Body of pancreas (tissue), 4 donors: ENCODE measurements around the gene PTEN. TPM values are rescaled to one million over a fixed set of nuclear protein-coding genes. Genes with fewer than 3 reads are reported as not detected.

Source experiments
- ATAC-seq: fragments of 150-250 bp; one replicate; pipeline ENCODE4 v1.9.1; 2016
- DNase-seq, 4 donors: peaks; one replicate each; pipeline ENCODE4 v3.0.0-alpha.2; 2019
- H3K27ac ChIP-seq, 4 donors: fragments of 200-600 bp; sonication (generic); 1 replicate in 3 of 4; 2 replicates in 1 of 4; pipeline versions ENCODE4 v1.5.1 to v1.6.1; 2016 to 2019; ENCODE audit warnings: mild to moderate bottlenecking in 1 of 4, mixed read lengths in 1 of 4, moderate library complexity in 1 of 4
- H3K27me3 ChIP-seq, 2 donors: fragments of 200-600 bp; sonication (generic); one replicate each; pipeline ENCODE4 v1.6.0; 2016; ENCODE audit warnings: mild to moderate bottlenecking in 1 of 2
- H3K36me3 ChIP-seq, 2 donors: fragments of 200-600 bp; sonication (generic); replicated peaks in 1 of 2; 2 replicates each; pipeline ENCODE4 v1.5.1; 2016; ENCODE audit warnings: low read depth in 2 of 2; ENCODE audit not compliant: insufficient read depth in 1 of 2
- H3K4me1 ChIP-seq: fragments of 200-600 bp; sonication (generic); one replicate; pipeline ENCODE4 v1.6.0; 2016
- H3K4me3 ChIP-seq, 2 donors: fragments of 200-600 bp; sonication (generic); 1 replicate in 1 of 2; 2 replicates in 1 of 2; pipeline ENCODE4 v1.5.1; 2016 to 2019
- H3K9me3 ChIP-seq, 3 donors: fragments of 200-600 bp; sonication (generic); 1 replicate in 2 of 3; 2 replicates in 1 of 3; pipeline ENCODE4 v1.5.1; 2016
- POLR2A ChIP-seq, 3 donors: fragments of 450-650 bp; IDR thresholded peaks; one replicate each; pipeline ENCODE4 v1.6.1; 2016; ENCODE audit warnings: antibody characterized with exemption in 3 of 3, mild to moderate bottlenecking in 2 of 3
- WGBS, 2 donors: methylation state at CpG; one replicate each; pipeline ENCODE4 v1.1.5; 2017; 5-methylcytosine and 5-hydroxymethylcytosine counted together
- intact Hi-C: fragments of 100-400 bp; cut with DNase I; formaldehyde crosslinking; loops from one replicate; pipeline ENCODE4 v1.15.1; 2023
- total RNA-seq, 2 donors: library from RNA; depleted of rRNA; stranded (reverse); fragments of >200 nt; gene quantifications; one replicate each; pipeline ENCODE4 v1.1.0, GENCODE V29; 2016
- TF ChIP-seq, protein P1 (sequence below), 7 experiments: fragments of 450-650 bp in 4 of 7; fragments of 200-600 bp in 3 of 7; sonication (generic) in 3 of 7; IDR thresholded peaks; one replicate each; pipeline ENCODE4 v1.5.1; 2016 to 2019; ENCODE audit warnings: antibody characterized with exemption in 7 of 7

The PTEN gene
- 100 to 1,000 TPM; 105 to 227 TPM for total RNA-seq

DNA sequence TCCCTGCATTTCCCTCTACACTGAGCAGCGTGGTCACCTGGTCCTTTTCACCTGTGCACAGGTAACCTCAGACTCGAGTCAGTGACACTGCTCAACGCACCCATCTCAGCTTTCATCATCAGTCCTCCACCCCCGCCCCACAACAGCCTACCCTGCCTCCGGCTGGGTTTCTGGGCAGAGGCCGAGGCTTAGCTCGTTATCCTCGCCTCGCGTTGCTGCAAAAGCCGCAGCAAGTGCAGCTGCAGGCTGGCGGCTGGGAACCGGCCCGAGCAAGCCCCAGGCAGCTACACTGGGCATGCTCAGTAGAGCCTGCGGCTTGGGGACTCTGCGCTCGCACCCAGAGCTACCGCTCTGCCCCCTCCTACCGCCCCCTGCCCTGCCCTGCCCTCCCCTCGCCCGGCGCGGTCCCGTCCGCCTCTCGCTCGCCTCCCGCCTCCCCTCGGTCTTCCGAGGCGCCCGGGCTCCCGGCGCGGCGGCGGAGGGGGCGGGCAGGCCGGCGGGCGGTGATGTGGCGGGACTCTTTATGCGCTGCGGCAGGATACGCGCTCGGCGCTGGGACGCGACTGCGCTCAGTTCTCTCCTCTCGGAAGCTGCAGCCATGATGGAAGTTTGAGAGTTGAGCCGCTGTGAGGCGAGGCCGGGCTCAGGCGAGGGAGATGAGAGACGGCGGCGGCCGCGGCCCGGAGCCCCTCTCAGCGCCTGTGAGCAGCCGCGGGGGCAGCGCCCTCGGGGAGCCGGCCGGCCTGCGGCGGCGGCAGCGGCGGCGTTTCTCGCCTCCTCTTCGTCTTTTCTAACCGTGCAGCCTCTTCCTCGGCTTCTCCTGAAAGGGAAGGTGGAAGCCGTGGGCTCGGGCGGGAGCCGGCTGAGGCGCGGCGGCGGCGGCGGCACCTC lies at the start of gene PTEN, which contains the start of gene KLLN:
Gene PTEN, plus strand, starts transcription at position 573 of the 891 bp plus-strand sequence. CDS start 845 bp downstream, outside the sequence.
Gene KLLN, minus strand, starts transcription at position 481 of the 891 bp plus-strand sequence. CDS start 1,046 bp downstream, outside the sequence.
- intact Hi-C loops = no loop called here
- Histone ChIP-seq H3K4me3 (peak within 1 kb of the TSS; percentile 81 to 83), H3K36me3 (no peaks in the 10 kb centered on the region), H3K27me3 (no peaks in the 10 kb centered on the region), H3K4me1 (peaks cover 19% of the 10 kb centered on the region), H3K27ac (peak within 1 kb of the TSS; percentile 91 to 99 (median 98)), H3K9me3 (no peaks in the 10 kb centered on the region)
- peak; percentile 65 for ATAC-seq
- DNase-seq = peak; percentile 89 to 92 (median 90)
- 0 to 1% methylated on average over 1 to 75 of the region's 89 CpGs for WGBS, 2 donors
- peak; percentile 86 to 92 (median 87) for TF ChIP-seq POLR2A (IDR thresholded peaks at IDR 0.05)
- TF ChIP-seq, protein P1, sequence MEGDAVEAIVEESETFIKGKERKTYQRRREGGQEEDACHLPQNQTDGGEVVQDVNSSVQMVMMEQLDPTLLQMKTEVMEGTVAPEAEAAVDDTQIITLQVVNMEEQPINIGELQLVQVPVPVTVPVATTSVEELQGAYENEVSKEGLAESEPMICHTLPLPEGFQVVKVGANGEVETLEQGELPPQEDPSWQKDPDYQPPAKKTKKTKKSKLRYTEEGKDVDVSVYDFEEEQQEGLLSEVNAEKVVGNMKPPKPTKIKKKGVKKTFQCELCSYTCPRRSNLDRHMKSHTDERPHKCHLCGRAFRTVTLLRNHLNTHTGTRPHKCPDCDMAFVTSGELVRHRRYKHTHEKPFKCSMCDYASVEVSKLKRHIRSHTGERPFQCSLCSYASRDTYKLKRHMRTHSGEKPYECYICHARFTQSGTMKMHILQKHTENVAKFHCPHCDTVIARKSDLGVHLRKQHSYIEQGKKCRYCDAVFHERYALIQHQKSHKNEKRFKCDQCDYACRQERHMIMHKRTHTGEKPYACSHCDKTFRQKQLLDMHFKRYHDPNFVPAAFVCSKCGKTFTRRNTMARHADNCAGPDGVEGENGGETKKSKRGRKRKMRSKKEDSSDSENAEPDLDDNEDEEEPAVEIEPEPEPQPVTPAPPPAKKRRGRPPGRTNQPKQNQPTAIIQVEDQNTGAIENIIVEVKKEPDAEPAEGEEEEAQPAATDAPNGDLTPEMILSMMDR (IDR thresholded peaks at IDR 0.05) = no peak

DNA sequence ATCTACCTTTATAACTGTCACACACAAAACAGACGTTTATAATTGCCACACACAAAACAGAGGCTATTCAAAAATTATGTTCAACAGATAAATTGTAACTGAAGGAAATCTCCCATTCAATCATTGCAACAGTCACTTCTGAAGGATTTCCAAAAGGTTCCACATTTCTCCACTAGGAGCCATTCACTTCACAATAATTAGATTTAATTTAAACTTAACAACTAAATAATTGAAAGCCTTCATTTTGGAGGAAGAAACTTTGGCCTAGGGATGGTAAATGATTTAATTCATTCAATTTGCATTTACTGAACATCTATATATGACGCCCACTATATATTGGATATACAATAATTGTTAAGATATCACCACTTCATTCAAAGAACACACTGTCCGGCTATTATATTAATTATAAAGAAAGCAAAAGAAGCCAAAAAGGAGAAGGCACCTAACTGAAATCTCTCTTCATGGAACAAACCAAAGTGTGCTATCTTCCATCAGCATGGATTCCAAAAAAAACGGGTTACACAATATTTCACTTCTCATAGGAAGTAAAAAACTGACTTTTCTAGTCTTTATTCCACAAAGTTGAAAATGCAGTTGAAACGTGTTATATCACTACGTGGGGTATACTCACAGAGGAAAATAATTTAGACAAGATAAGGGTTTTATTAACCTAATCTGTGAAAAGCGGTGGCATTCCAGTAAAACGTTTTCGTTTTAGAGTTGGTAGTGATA lies 47.1 kb upstream of the PTEN start:
- Histone ChIP-seq H3K27me3 (no peaks in the 10 kb centered on the region), H3K36me3 (no peaks in the 10 kb centered on the region), H3K4me1 (peaks cover 25% of the 10 kb centered on the region), H3K27ac (no peak overlapping the region), H3K4me3 (no peak overlapping the region), H3K9me3 (no peaks in the 10 kb centered on the region)
- DNase-seq (no peak), ATAC-seq (no peak)
- TF ChIP-seq, protein P1 (IDR thresholded peaks at IDR 0.05) = no peak
- TF ChIP-seq POLR2A (IDR thresholded peaks at IDR 0.05) = no peak
- intact Hi-C loops = no loop called here
- 48 to 61% methylated on average over 9 of the region's 9 CpGs for WGBS, 2 donors

DNA sequence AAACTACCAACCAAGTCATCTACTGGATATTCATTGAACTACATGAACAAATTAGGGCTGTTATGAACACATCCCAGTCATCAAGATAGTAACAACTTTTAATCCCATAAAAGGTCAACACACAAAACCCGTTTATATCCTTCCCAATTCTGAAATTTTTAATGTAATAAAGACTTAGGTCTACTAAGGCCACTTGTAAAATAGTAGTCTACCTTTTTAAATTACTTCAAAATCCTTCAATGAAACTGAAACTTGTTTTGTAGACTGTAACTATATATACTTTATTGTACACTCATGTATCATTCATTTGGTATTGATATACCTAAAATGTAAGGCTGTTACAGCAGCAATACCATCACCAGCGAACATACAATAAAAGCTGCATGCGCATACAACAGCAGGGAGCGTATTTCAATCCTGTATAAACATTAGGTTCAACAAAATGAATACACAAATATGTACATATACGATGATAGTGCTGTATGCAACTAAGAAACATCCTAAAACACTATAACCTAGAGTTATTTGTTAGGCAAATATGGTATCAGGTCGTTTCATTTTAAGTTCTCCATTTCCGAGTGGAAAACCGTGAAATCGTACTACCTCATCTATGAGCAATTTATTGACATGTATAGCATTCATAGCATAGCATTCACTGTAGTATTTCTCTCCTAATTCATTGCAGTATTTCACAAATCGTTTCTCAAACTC lies 46.4 kb upstream of the PTEN start:
- Histone ChIP-seq H3K27ac (peak overlapping the region in 3 of 4 donors; percentile 85 to 91 (median 88)), H3K9me3 (no peaks in the 10 kb centered on the region), H3K4me3 (peak overlapping the region; percentile 71 to 88), H3K4me1 (peaks cover 25% of the 10 kb centered on the region), H3K27me3 (no peaks in the 10 kb centered on the region), H3K36me3 (no peaks in the 10 kb centered on the region)
- intact Hi-C loops = no loop called here
- 10 to 18% methylated on average over 10 of the region's 10 CpGs for WGBS, 2 donors
- TF ChIP-seq, protein P1 (IDR thresholded peaks at IDR 0.05) = no peak
- TF ChIP-seq POLR2A (IDR thresholded peaks at IDR 0.05) = no peak
- ATAC-seq (no peak), DNase-seq (no peak)

DNA sequence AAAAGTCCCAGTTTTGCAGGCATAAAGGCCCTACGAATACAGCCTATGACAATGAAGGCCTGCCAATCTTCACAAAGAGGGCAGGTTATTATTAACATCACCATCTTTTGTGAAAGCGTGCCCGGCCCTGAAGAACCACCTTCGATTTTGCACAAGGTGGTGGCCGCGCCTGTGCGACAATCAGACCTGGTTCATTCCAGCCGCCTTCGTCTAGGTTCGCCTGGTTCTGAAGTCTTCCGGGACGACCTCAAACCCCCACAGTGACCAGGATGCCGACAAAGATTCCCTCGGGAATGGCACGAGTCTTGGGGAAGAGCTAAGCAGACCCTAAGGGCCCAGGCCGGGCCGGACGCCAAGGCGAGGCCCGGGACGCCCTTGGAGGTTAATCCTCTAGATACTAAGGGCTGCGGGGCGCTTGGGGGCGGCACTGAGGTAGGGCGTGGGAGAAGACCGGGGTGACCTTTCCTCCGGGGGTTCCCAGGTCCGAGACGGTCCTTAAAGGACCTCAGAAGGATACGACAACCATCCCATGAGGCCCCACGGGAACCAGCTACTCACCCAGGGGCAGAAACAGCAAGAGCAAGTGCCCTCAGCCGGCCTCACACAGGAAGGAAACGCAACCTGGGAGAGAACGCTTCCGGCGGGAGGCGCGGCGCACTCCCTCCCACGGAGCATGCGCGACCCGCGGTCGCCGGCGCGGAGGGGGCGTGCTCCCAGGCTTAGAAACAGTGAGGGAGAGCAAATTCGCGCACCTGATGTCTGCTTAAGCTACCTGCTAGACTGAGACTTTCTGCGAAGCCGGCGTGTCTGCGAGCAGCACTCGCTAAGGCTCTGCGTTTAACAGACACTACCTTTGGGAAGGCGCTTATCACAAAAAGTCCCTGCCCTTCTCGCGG lies 45.6 kb upstream of the PTEN start, which contains the start of gene ATAD1:
Gene ATAD1, minus strand, starts transcription at position 618 of the 896 bp plus-strand sequence. CDS start 3,627 bp downstream, outside the sequence.
- intact Hi-C loops = no loop called here
- TF ChIP-seq, protein P1 (IDR thresholded peaks at IDR 0.05) = peak in 3 of 7 experiments; percentile 32 to 40 (median 35)
- TF ChIP-seq POLR2A (IDR thresholded peaks at IDR 0.05) = peak; percentile 62 to 87 (median 80)
- Histone ChIP-seq H3K4me1 (peaks cover 25% of the 10 kb centered on the region), H3K36me3 (no peaks in the 10 kb centered on the region), H3K27me3 (no peaks in the 10 kb centered on the region), H3K9me3 (no peaks in the 10 kb centered on the region), H3K27ac (peak within 1 kb of the TSS; percentile 76 to 91 (median 86)), H3K4me3 (peak within 1 kb of the TSS; percentile 71 to 88)
- peak; percentile 98 for ATAC-seq
- 0% methylated on average over 32 to 60 of the region's 60 CpGs for WGBS, 2 donors
- DNase-seq = peak; percentile 85 to 87 (median 86)
